GM10248 (cell line): ENCODE results near the gene CX3CR1.
"Not testable (repeated sequence)": the region's sequence is repeated elsewhere in the genome, so short reads cannot be mapped to it uniquely, and the experiment has no call there.

Source experiments
- CTCF ChIA-PET: fragments of 300-600 bp; sonication (Branson Sonifier 250); formaldehyde crosslinking; extraction: SDS; loops from one replicate; lab custom pipeline; 2021; ENCODE audit warnings: antibody characterized with exemption; lab: Yijun Ruan, JAX
- POLR2A ChIA-PET: fragments of 350-650 bp; sonication (Branson Sonifier 250); formaldehyde crosslinking; extraction: SDS; loops from one replicate; lab custom pipeline; 2020; ENCODE audit warnings: antibody characterized with exemption; lab: Yijun Ruan, JAX
- DNase-seq: peaks from one replicate; pipeline ENCODE4 v3.0.0; 2012; ENCODE audit errors: extremely low spot score
- TF ChIP-seq, protein P1 (sequence below): IDR thresholded peaks from 2 replicates; pipeline ENCODE4 v1.5.1; 2012; ENCODE audit warnings: mild to moderate bottlenecking, low read depth; ENCODE audit errors: extremely low read depth, missing control alignments, control extremely low read depth

Gene CX3CR1

GRCh38 chr3:39241561-39241960 lies 38.3 kb downstream of the CX3CR1 start:
- TF ChIP-seq, protein P1, sequence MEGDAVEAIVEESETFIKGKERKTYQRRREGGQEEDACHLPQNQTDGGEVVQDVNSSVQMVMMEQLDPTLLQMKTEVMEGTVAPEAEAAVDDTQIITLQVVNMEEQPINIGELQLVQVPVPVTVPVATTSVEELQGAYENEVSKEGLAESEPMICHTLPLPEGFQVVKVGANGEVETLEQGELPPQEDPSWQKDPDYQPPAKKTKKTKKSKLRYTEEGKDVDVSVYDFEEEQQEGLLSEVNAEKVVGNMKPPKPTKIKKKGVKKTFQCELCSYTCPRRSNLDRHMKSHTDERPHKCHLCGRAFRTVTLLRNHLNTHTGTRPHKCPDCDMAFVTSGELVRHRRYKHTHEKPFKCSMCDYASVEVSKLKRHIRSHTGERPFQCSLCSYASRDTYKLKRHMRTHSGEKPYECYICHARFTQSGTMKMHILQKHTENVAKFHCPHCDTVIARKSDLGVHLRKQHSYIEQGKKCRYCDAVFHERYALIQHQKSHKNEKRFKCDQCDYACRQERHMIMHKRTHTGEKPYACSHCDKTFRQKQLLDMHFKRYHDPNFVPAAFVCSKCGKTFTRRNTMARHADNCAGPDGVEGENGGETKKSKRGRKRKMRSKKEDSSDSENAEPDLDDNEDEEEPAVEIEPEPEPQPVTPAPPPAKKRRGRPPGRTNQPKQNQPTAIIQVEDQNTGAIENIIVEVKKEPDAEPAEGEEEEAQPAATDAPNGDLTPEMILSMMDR = no peak
- DNase-seq = no peak
- ChIA-PET POLR2A (no interaction called here), CTCF (interaction anchor here (1.6 to 2.2 kb wide), 2 partner anchors 9 to 47 kb away, joined by 5 to 6 read pairs; no protein-coding TSS in a partner anchor)

GRCh38 chr3:39237027-39237426 lies 42.8 kb downstream of the CX3CR1 start:
- TF ChIP-seq, protein P1 = no peak
- ChIA-PET POLR2A (no interaction called here), CTCF (interaction anchor here (1.5 to 2.4 kb wide), 3 partner anchors 21 to 55 kb away, joined by 3 to 8 read pairs (median 7); no protein-coding TSS in a partner anchor)
- no peak for DNase-seq

GRCh38 chr3:39234651-39235050 lies 45.2 kb downstream of the CX3CR1 start:
- TF ChIP-seq, protein P1 = no peak
- CTCF ChIA-PET = interaction anchor here (1.9 kb wide), 1 partner anchor 54 kb away, joined by 7 read pairs; no protein-coding TSS in a partner anchor
- POLR2A ChIA-PET = no interaction called here
- no peak for DNase-seq

DNA sequence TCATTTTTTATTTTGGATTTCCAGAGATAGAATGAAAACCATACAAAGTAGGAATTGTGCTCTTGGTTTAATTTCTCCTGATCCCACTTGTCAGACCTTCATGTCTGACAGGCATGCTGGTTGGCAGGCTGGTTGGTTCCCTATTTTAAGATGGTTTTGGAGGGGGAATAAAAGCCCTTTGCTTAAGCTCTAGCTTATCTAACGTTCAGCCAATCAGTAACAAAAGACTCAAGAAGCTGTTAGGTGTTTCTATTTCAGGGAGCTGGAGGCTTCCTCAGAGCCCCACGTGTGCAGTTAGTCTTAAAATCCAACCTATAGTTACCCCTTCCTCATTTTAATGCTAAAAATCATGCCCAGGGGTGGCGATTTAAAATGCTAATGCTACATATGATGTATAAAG lies 47.0 kb downstream of the CX3CR1 start:
- TF ChIP-seq, protein P1 = no peak
- POLR2A ChIA-PET = no interaction called here
- CTCF ChIA-PET = interaction anchor here (0.8 to 1.8 kb wide), 4 partner anchors 9 to 60 kb away, joined by 3 to 6 read pairs (median 4); no protein-coding TSS in a partner anchor
- no peak for DNase-seq

- TF ChIP-seq, protein P1 = no peak
- POLR2A ChIA-PET = no interaction called here
- no peak for DNase-seq
- CTCF ChIA-PET = interaction anchor here (1.7 kb wide), 1 partner anchor 15 kb away, joined by 7 read pairs; no protein-coding TSS in a partner anchor
Observed at GRCh38 chr3:39230453-39230852, 49.4 kb downstream of the CX3CR1 start.

- DNase-seq = no peak
- POLR2A ChIA-PET = no interaction called here
- CTCF ChIA-PET = interaction anchor here (0.9 to 1.8 kb wide), 6 partner anchors 12 to 63 kb away, joined by 3 to 6 read pairs (median 4); no protein-coding TSS in a partner anchor
- TF ChIP-seq, protein P1 = no peak
Observed at GRCh38 chr3:39228496-39228895, 51.3 kb downstream of the CX3CR1 start.

- DNase-seq, CTCF ChIA-PET, POLR2A ChIA-PET: not testable (repeated sequence)
Observed at GRCh38 chr3:39227596-39227995, 52.2 kb downstream of the CX3CR1 start.
